A549 treated with Hydrocortisone at 1 μM for 4 hours (cell line): ENCODE data around the gene ZNF384. TPM values are rescaled to one million over a fixed set of nuclear protein-coding genes. Genes with fewer than 3 reads are reported as not detected.

Experiments
- total RNA-seq: library from RNA; stranded (reverse); fragments of 200-300 nt; extraction: Qiagen RNA extraction; gene quantifications from 5 replicates; pipeline ENCODE4 v1.2.3, GENCODE V29; 2022

ZNF384 gene
- 53.8 to 60.6 TPM (median 58.4 TPM) in 5 replicates for total RNA-seq

DNA sequence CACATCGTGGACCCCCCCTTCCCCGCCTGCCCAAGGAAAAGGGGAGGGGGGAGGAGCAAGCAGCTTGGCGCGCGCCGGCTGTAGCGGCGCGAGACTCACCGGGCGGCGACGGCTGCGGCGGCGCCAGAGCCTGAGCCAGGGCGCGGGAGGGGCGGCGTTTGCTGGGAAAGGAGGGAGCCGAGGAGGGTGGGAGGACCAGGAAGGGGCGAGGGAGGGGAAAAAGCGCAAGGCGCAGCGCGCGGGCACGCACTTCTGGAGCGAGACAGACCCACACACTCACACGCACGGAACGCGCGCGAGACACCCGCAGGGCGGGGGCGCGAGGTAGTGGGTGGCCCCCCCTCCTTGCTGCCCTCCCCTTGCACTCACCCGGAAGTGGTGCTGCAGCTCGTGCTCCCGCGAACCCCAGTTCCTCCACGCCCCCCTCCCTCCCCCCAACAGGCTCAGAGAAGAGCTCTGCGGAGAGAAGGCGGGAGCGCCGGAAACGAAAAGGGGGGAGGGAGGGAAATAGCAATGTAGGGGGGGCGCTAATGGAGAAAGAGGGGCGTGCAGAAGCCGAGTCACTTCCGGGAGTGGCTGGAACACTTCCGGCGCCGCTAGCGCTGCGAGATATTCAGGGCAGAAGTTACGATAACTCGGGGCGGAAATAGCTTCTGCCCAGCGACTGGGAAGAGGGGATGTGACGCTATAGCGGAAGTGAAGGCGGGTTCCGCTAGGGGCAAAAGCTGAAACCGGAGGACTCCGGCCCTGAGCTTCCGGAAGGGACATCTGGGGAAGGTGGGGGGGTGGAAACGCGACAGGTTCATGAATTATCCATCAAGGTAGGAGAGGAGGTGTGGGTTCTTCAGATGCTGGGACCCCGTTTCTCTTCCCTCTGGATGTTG, at the start of gene ZNF384:
Gene ZNF384, minus strand, starts transcription at position 377 of the 884 bp plus-strand sequence. CDS start 9,855 bp downstream, outside the sequence.

GRCh38 chr12:6723607-6724408, 34.6 kb upstream of the ZNF384 start, which contains the start of gene COPS7A:
Gene COPS7A, plus strand, starts transcription at chr12:6724046. Its CDS starts 611 bp downstream, at chr12:6724657.

DNA sequence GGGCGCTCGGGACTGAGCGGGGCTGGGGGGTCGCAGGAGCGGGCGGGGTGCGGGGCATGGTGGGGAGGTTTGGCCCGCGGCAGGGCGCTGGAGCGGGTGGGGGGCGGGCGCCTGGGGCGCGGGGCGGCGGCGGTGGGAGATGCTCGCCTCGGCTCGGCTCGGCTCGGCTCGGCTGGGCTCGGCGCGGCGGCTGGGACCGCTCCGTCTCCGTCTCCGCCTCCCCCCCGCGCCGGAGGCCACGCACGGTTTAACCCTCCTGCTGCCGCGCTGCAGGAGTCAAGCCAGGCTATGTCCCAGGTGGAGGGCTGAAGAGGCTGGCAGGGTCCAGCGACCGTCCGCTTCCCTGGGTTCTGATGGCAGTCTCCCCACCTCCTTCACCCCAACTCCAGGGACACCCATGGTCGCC, 11.5 kb upstream of the ZNF384 start, which contains the start of gene PIANP:
Gene PIANP, minus strand, starts transcription at position 170 of the 406 bp plus-strand sequence. CDS start 2,754 bp downstream, outside the sequence.

GRCh38 chr12:6662906-6663742, 26.1 kb downstream of the ZNF384 start, which contains the start of gene ING4:
Gene ING4, minus strand, starts transcription at chr12:6663119. Its CDS starts 18 bp downstream, at chr12:6663101.

GRCh38 chr12:6647083-6647604, 42.0 kb downstream of the ZNF384 start, which contains the start of gene ACRBP:
Gene ACRBP, minus strand, starts transcription at chr12:6647432. Its CDS starts 66 bp downstream, at chr12:6647366.

GRCh38 chr12:6635856-6636531, 53.2 kb downstream of the ZNF384 start, which contains the start of gene LPAR5:
Gene LPAR5, minus strand, starts transcription at chr12:6635959. Its CDS starts 14,711 bp downstream, at chr12:6621248.

Other genes with a start within 250 kb of the ZNF384 start
- not detected in 5 replicates for gene CD27, start 244.4 kb downstream of the ZNF384 start, total RNA-seq
- gene TAPBPL, start 237.3 kb downstream of the ZNF384 start, total RNA-seq, result 3.3 to 4.0 TPM (median 3.6 TPM) in 5 replicates
- 9.2 to 13.0 TPM (median 10.5 TPM) in 5 replicates for gene VAMP1, start 218.7 kb downstream of the ZNF384 start, total RNA-seq
- 256 to 331 TPM (median 322 TPM) in 5 replicates for gene MRPL51, start 196.1 kb downstream of the ZNF384 start, total RNA-seq
- gene NCAPD2, start 195.3 kb downstream of the ZNF384 start, total RNA-seq, result 52.3 to 78.1 TPM (median 59.3 TPM) in 5 replicates
- gene GAPDH, start 154.9 kb downstream of the ZNF384 start, total RNA-seq, result 6,926 to 9,040 TPM (median 8,633 TPM) in 5 replicates
- gene IFFO1, start 133.3 kb downstream of the ZNF384 start, total RNA-seq, result 1.6 to 2.5 TPM (median 1.8 TPM) in 5 replicates
- 91.1 to 115 TPM (median 97.7 TPM) in 5 replicates for gene NOP2, start 121.1 kb downstream of the ZNF384 start, total RNA-seq
- 55.8 to 82.9 TPM (median 60.2 TPM) in 5 replicates for gene CHD4, start 82.0 kb downstream of the ZNF384 start, total RNA-seq
- 0.58 to 1.0 TPM (median 0.70 TPM) in 5 replicates for gene LPAR5, start 53.4 kb downstream of the ZNF384 start, total RNA-seq
- gene ACRBP, start 41.9 kb downstream of the ZNF384 start, total RNA-seq, result 0.18 to 0.56 TPM (median 0.33 TPM) in 3 of 5 replicates, not detected in the others
- 11.5 to 19.9 TPM (median 14.3 TPM) in 5 replicates for gene ING4, start 26.3 kb downstream of the ZNF384 start, total RNA-seq
- 0.76 to 1.1 TPM (median 0.84 TPM) in 5 replicates for gene PIANP, start 11.4 kb upstream of the ZNF384 start, total RNA-seq
- 48.4 to 56.5 TPM (median 55.4 TPM) in 5 replicates for gene COPS7A, start 34.7 kb upstream of the ZNF384 start, total RNA-seq
- gene MLF2, start 63.8 kb upstream of the ZNF384 start, total RNA-seq, result 246 to 305 TPM (median 296 TPM) in 5 replicates
- 588 to 898 TPM (median 880 TPM) in 5 replicates for gene PTMS, start 77.0 kb upstream of the ZNF384 start, total RNA-seq
- gene LAG3, start 83.1 kb upstream of the ZNF384 start, total RNA-seq, result 0.51 to 1.9 TPM (median 1.7 TPM) in 5 replicates
- not detected in 5 replicates for gene CD4, start 100.2 kb upstream of the ZNF384 start, total RNA-seq
- gene GPR162, start 132.4 kb upstream of the ZNF384 start, total RNA-seq, result 0.28 to 0.51 TPM (median 0.38 TPM) in 5 replicates
- gene P3H3, start 139.0 kb upstream of the ZNF384 start, total RNA-seq, result 23.9 to 29.0 TPM (median 26.3 TPM) in 5 replicates
- gene GNB3, start 151.6 kb upstream of the ZNF384 start, total RNA-seq, result 1.0 to 2.0 TPM (median 1.6 TPM) in 5 replicates
- gene CDCA3, start 161.9 kb upstream of the ZNF384 start, total RNA-seq, result 73.1 to 82.3 TPM (median 77.5 TPM) in 5 replicates
- 71.7 to 88.7 TPM (median 74.7 TPM) in 5 replicates for gene USP5, start 162.8 kb upstream of the ZNF384 start, total RNA-seq
- gene TPI1, start 178.2 kb upstream of the ZNF384 start, total RNA-seq, result 1,586 to 1,659 TPM (median 1,629 TPM) in 5 replicates
- gene SPSB2, start 183.9 kb upstream of the ZNF384 start, total RNA-seq, result 27.8 to 35.3 TPM (median 31.2 TPM) in 5 replicates
- gene LRRC23, start 215.4 kb upstream of the ZNF384 start, total RNA-seq, result 15.4 to 18.3 TPM (median 17.3 TPM) in 5 replicates
- gene ENO2, start 225.2 kb upstream of the ZNF384 start, total RNA-seq, result 32.5 to 40.3 TPM (median 34.5 TPM) in 5 replicates
- gene ATN1, start 238.6 kb upstream of the ZNF384 start, total RNA-seq, result 60.2 to 72.4 TPM (median 67.4 TPM) in 5 replicates